Mesenchymal stem cell (in vitro differentiated cells and primary cell): ENCODE results near the gene MFAP5.
A peak's percentile ranks its signal among the peaks of the same experiment; 100 is the strongest.

ENCODE experiments used
- DNase-seq: peaks from one replicate; pipeline ENCODE4 v3.0.0-alpha.2; 2013
- H2AFZ ChIP-seq: one replicate; pipeline ENCODE4 v1.6.1; 2013; ENCODE audit warnings: low read depth, mild to moderate bottlenecking, control low read depth, inconsistent platforms, low read length, moderate library complexity
- H2AK5ac ChIP-seq: 2 replicates; pipeline ENCODE4 v1.6.1; 2013; ENCODE audit warnings: low read length, moderate library complexity, mild to moderate bottlenecking, inconsistent platforms; ENCODE audit not compliant: severe bottlenecking
- H2BK120ac ChIP-seq: one replicate; pipeline ENCODE4 v1.6.1; 2013; ENCODE audit warnings: low read depth, mild to moderate bottlenecking, inconsistent platforms, low read length, moderate library complexity
- H2BK12ac ChIP-seq, 2 experiments: one replicate each; pipeline ENCODE4 v1.6.1; 2013; ENCODE audit warnings: inconsistent platforms in 2 of 2, low read length in 2 of 2, mild to moderate bottlenecking in 2 of 2, moderate library complexity in 2 of 2, control low read depth in 1 of 2
- H2BK15ac ChIP-seq: one replicate; pipeline ENCODE4 v1.6.1; 2013; ENCODE audit warnings: mild to moderate bottlenecking, low read depth, inconsistent platforms; ENCODE audit not compliant: poor library complexity, severe bottlenecking
- H2BK5ac ChIP-seq: 2 replicates; pipeline ENCODE4 v1.6.1; 2013; ENCODE audit warnings: low read depth, mild to moderate bottlenecking, low read length, control low read depth, inconsistent platforms; ENCODE audit not compliant: poor library complexity, severe bottlenecking
- H3K14ac ChIP-seq, 2 experiments: one replicate each; pipeline ENCODE4 v1.6.1; 2013; ENCODE audit warnings: inconsistent platforms in 2 of 2, low read length in 2 of 2, control low read depth in 1 of 2, mild to moderate bottlenecking in 1 of 2, moderate library complexity in 1 of 2
- H3K18ac ChIP-seq, 2 experiments: one replicate each; pipeline ENCODE4 v1.6.1; 2013; ENCODE audit warnings: inconsistent platforms in 2 of 2, low read length in 2 of 2, control low read depth in 1 of 2, low read depth in 1 of 2, mild to moderate bottlenecking in 1 of 2
- H3K23ac ChIP-seq, 2 experiments: one replicate each; pipeline ENCODE4 v1.6.1; 2013; ENCODE audit warnings: inconsistent platforms in 2 of 2, low read length in 2 of 2, mild to moderate bottlenecking in 2 of 2, moderate library complexity in 2 of 2, control low read depth in 1 of 2
- H3K27ac ChIP-seq: 2 replicates; pipeline ENCODE4 v1.5.1; 2013; ENCODE audit warnings: mild to moderate bottlenecking, moderate library complexity, low read length, control low read depth, inconsistent platforms; ENCODE audit not compliant: poor library complexity, severe bottlenecking
- H3K27me3 ChIP-seq, 2 experiments: 2 replicates each; pipeline versions ENCODE4 v1.6.1 to v1.7.0; 2013; ENCODE audit warnings: low read length in 2 of 2, mild to moderate bottlenecking in 2 of 2, moderate library complexity in 2 of 2, control low read depth in 1 of 2, inconsistent platforms in 1 of 2; ENCODE audit not compliant: control insufficient read depth in 1 of 2, insufficient read depth in 1 of 2
- H3K36me3 ChIP-seq, 2 experiments: 2 replicates each; pipeline versions ENCODE4 v1.6.1 to v1.7.0; 2013; ENCODE audit warnings: low read length in 2 of 2, control low read depth in 1 of 2, inconsistent platforms in 1 of 2, low read depth in 1 of 2, mild to moderate bottlenecking in 1 of 2; ENCODE audit not compliant: insufficient read depth in 2 of 2, control insufficient read depth in 1 of 2
- H3K4ac ChIP-seq, 2 experiments: one replicate each; pipeline ENCODE4 v1.6.1; 2013; ENCODE audit warnings: inconsistent platforms in 2 of 2, low read length in 2 of 2, mild to moderate bottlenecking in 2 of 2, moderate library complexity in 2 of 2, control low read depth in 1 of 2, low read depth in 1 of 2
- H3K4me1 ChIP-seq: 2 replicates; pipeline ENCODE4 v1.6.1; 2013; ENCODE audit warnings: low read depth, low read length, control low read depth; ENCODE audit not compliant: control insufficient read depth, insufficient read depth
- H3K4me2 ChIP-seq: 2 replicates; pipeline ENCODE4 v1.6.1; 2013; ENCODE audit warnings: low read length, mild to moderate bottlenecking, inconsistent platforms; ENCODE audit not compliant: poor library complexity, severe bottlenecking
- H3K4me3 ChIP-seq, 2 experiments: 2 replicates each; pipeline versions ENCODE4 v1.5.1 to v1.7.0; 2013; ENCODE audit warnings: low read length in 2 of 2, mild to moderate bottlenecking in 2 of 2, control low read depth in 1 of 2, low read depth in 1 of 2; ENCODE audit not compliant: insufficient read depth in 1 of 2
- H3K79me1 ChIP-seq: replicated peaks from 2 replicates; pipeline ENCODE4 v1.6.1; 2013; ENCODE audit warnings: mild to moderate bottlenecking, control low read depth, low read length, inconsistent platforms; ENCODE audit not compliant: poor library complexity, severe bottlenecking
- H3K9ac ChIP-seq: 2 replicates; pipeline ENCODE4 v1.7.0; 2013; ENCODE audit warnings: mild to moderate bottlenecking, low read length, moderate library complexity
- H3K9me3 ChIP-seq: 2 replicates; pipeline ENCODE4 v1.7.0; 2013; ENCODE audit warnings: mild to moderate bottlenecking, low read length; ENCODE audit not compliant: control insufficient read depth
- H4K8ac ChIP-seq: one replicate; pipeline ENCODE4 v1.6.1; 2013; ENCODE audit warnings: inconsistent platforms, mild to moderate bottlenecking, low read length, moderate library complexity
- H4K91ac ChIP-seq: one replicate; pipeline ENCODE4 v1.6.1; 2013; ENCODE audit warnings: mild to moderate bottlenecking, low read length, inconsistent platforms
- WGBS: methylation state at CpG from one replicate; pipeline ENCODE4 v1.1.7; 2013; ENCODE audit warnings: mixed read lengths; 5-methylcytosine and 5-hydroxymethylcytosine counted together

Gene MFAP5

GRCh38 chr12:8689681-8690080, 27.1 kb upstream of the MFAP5 start:
- no peaks in the 10 kb centered on the region for H3K4me1 ChIP-seq
- H3K4me3 ChIP-seq: no peak overlapping the region
- no peak overlapping the region for H2BK5ac ChIP-seq
- no peak overlapping the region for H2AFZ ChIP-seq
- H3K23ac ChIP-seq: no peak overlapping the region
- no peaks in the 10 kb centered on the region for H3K36me3 ChIP-seq
- H2AK5ac ChIP-seq: no peak overlapping the region
- no peaks in the 10 kb centered on the region for H3K27me3 ChIP-seq
- no peak for DNase-seq
- no peak overlapping the region for H3K18ac ChIP-seq
- no peak overlapping the region for H4K91ac ChIP-seq
- no peak overlapping the region for H4K8ac ChIP-seq
- no peak overlapping the region for H3K9ac ChIP-seq
- H3K27ac ChIP-seq: no peak overlapping the region
- H2BK12ac ChIP-seq: no peak overlapping the region
- H3K4ac ChIP-seq: no peak overlapping the region
- H3K14ac ChIP-seq: no peak overlapping the region
- H2BK15ac ChIP-seq: no peak overlapping the region
- no peak overlapping the region for H2BK120ac ChIP-seq
- no peak overlapping the region for H3K4me2 ChIP-seq
- no peaks in the 10 kb centered on the region for H3K79me1 ChIP-seq
- H3K9me3 ChIP-seq: no peaks in the 10 kb centered on the region
- 84% methylated on average over 1 of the region's 4 CpGs for WGBS

DNA sequence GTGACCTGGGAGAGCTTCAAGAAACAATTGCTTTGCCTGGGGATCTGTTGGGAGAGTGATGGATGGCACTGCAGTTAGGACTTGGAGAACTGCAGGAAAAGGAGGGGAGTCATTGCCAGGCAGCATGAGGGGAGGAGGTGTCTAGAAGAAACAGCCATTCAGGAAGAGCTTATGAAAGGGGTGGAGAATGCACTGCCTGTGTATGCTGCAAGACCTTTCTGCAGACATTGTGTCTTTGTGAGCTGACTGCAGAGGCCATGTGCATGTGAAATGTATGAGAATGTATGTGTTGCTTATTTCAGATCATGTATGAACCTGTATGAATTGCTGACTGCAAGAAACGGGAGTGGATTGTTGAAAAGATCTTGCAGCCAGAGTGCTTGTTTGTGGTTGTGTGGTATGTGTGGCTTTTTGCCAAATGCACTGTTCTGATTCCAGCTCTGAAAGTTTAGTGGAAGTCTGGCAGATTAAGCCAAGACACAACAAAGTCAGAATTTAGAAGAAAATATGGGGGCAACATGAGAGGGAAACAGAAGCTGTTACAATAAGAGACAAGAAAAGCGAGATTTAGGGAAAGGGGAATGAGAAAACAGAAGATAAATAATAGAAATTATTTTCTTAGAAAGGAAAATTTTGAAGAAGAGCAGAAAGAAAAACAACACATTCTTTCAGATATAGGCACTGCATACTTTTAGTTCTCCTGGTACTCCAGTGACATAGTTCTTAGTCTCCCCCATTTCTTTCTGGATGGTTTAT, 25.4 kb upstream of the MFAP5 start:
- no peak overlapping the region for H3K4ac ChIP-seq
- no peak overlapping the region for H3K23ac ChIP-seq
- H3K27ac ChIP-seq: peak overlapping the region; percentile 78
- no peak overlapping the region for H2BK5ac ChIP-seq
- H4K91ac ChIP-seq: no peak overlapping the region
- H3K36me3 ChIP-seq: no peaks in the 10 kb centered on the region
- no peaks in the 10 kb centered on the region for H3K27me3 ChIP-seq
- no peak overlapping the region for H2BK12ac ChIP-seq
- WGBS: 1% methylated on average over 1 of the region's 2 CpGs
- H3K9ac ChIP-seq: peak overlapping the region; percentile 17
- H3K4me1 ChIP-seq: no peaks in the 10 kb centered on the region
- no peak overlapping the region for H4K8ac ChIP-seq
- H3K14ac ChIP-seq: no peak overlapping the region
- no peak overlapping the region for H2AFZ ChIP-seq
- no peaks in the 10 kb centered on the region for H3K79me1 ChIP-seq
- H3K9me3 ChIP-seq: no peaks in the 10 kb centered on the region
- no peak overlapping the region for H2BK15ac ChIP-seq
- H3K4me2 ChIP-seq: peak overlapping the region; percentile 8
- DNase-seq: peak; percentile 91
- no peak overlapping the region for H2BK120ac ChIP-seq
- peak overlapping the region in 1 of 2 experiments; percentile 1 for H3K18ac ChIP-seq
- H2AK5ac ChIP-seq: no peak overlapping the region
- H3K4me3 ChIP-seq: peak overlapping the region in 1 of 2 experiments; percentile 32

GRCh38 chr12:8685051-8685450, 22.4 kb upstream of the MFAP5 start:
- H2BK120ac ChIP-seq: no peak overlapping the region
- no peak overlapping the region for H2BK15ac ChIP-seq
- no peaks in the 10 kb centered on the region for H3K4me1 ChIP-seq
- no peak overlapping the region for H2BK12ac ChIP-seq
- no peaks in the 10 kb centered on the region for H3K36me3 ChIP-seq
- no peak overlapping the region for H3K4me3 ChIP-seq
- H3K9ac ChIP-seq: no peak overlapping the region
- no peak overlapping the region for H4K8ac ChIP-seq
- no peak overlapping the region for H3K27ac ChIP-seq
- no peak overlapping the region for H3K18ac ChIP-seq
- no peak for DNase-seq
- H2BK5ac ChIP-seq: no peak overlapping the region
- H3K79me1 ChIP-seq: no peaks in the 10 kb centered on the region
- no peak overlapping the region for H2AFZ ChIP-seq
- H3K9me3 ChIP-seq: no peaks in the 10 kb centered on the region
- H4K91ac ChIP-seq: no peak overlapping the region
- no peak overlapping the region for H3K4me2 ChIP-seq
- 100% methylated on average over 1 of the region's 2 CpGs for WGBS
- H3K23ac ChIP-seq: no peak overlapping the region
- H2AK5ac ChIP-seq: no peak overlapping the region
- no peak overlapping the region for H3K4ac ChIP-seq
- no peaks in the 10 kb centered on the region for H3K27me3 ChIP-seq
- H3K14ac ChIP-seq: no peak overlapping the region

DNA sequence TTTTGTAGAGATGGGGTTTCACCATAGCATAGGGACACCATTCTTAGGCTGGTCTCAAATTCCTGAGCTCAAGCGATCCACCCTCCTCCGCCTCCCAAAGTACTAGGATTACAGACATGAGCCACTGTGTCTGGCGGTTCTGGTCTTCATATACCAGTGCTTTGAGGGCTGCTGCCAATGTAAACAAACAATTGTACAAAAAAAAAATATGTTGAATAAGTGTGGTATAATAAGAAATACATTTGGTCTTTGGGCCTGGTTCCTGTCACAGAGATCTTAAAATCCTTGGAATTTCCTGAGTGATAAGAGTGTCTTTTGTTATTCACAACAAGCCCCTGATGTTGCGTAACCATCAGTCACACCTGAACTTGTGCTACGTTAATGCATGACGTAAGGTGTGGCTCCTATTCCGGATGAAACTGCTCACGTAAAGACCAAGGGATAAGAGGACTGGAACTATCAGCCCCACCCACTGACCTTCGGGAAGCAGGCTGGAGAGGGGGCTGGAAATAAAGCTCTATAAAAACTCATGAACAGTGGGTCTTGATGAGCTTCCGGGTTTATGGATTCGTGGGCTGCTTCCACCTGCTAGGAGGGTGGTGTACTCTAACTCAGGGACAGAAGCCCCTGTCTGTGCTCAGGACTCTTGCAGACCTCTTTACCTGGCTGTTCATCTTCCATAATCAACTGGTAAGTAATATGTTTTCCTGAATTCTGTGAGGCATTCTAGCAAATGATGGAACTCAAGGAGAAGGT, 18.7 kb upstream of the MFAP5 start:
- WGBS: 30% methylated on average over 11 of the region's 11 CpGs

More for the DNA sequence above, 18.7 kb upstream of the MFAP5 start:
- no peak for DNase-seq
- Histone ChIP-seq H3K79me1 (no peaks in the 10 kb centered on the region), H3K27me3 (no peaks in the 10 kb centered on the region), H3K18ac (peak overlapping the region in 1 of 2 experiments; percentile 33), H2BK12ac (no peak overlapping the region), H3K9ac (no peak overlapping the region), H4K91ac (no peak overlapping the region), H3K4me2 (no peak overlapping the region), H2BK5ac (no peak overlapping the region), H3K4ac (no peak overlapping the region), H2BK15ac (no peak overlapping the region), H4K8ac (no peak overlapping the region), H3K27ac (no peak overlapping the region), H3K9me3 (no peaks in the 10 kb centered on the region), H3K4me1 (peaks cover 2% of the 10 kb centered on the region), H3K23ac (no peak overlapping the region), H2AK5ac (no peak overlapping the region), H3K36me3 (no peaks in the 10 kb centered on the region), H2AFZ (no peak overlapping the region), H2BK120ac (no peak overlapping the region), H3K14ac (no peak overlapping the region), H3K4me3 (no peak overlapping the region)
